Measurements from ENCODE around the gene TCF25. TPM values are rescaled to one million over a fixed set of nuclear protein-coding genes. Genes with fewer than 3 reads are reported as not detected.

TCF25 gene
- total RNA-seq, 1 experiment from 2014 or later = 79.6 TPM

DNA sequence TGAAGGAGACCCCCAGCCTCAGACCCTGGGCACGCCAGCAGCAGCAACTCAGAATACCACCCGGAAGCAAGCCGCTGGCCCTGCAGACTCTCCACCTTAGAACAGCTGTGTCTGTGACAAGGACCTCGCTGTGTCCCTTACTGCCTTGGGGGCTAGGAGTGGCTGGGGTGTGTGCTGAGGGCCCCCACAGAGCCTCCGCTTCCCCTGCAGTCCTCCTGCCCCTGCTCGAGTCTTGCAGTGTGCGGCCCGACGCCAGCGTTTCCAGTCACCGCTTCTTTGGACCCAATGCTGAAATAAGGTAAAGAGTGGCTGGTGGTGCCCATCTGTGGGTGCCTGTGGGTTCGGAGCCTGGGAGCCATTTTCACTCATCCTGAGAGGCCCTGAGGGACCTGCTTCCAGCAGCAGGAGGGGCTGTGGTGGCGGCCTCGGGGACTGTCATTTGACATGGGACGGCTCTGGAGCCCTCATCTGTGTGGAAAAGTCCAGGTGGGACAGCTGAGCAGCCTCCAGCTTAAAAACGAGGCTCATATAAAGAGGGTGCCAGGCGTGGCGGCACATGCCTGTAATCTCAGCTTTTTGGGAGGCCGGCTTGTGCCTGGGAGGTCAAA, 30.6 kb downstream of the TCF25 start:
- intact Hi-C loops (cut with micrococcal nuclease) = no loop called here
- ATAC-seq (no peak), DNase-seq (no peak)
- H3K9me3 ChIP-seq (ENCODE audit: low read length) = no peaks in the 10 kb centered on the region
- H3K9ac ChIP-seq (ENCODE audit: low read length) = no peak overlapping the region
- H3K4me1 ChIP-seq (ENCODE audit: insufficient read depth, low read length) = no peaks in the 10 kb centered on the region
- TF ChIP-seq EZH2phosphoT487 (IDR thresholded peaks at IDR 0.05; ENCODE audit: borderline replicate concordance, low read length) (no peak), EZH2 (IDR thresholded peaks at IDR 0.05; ENCODE audit: low read length, unreplicated experiment) (no peak)
- TF ChIP-seq, protein P1, sequence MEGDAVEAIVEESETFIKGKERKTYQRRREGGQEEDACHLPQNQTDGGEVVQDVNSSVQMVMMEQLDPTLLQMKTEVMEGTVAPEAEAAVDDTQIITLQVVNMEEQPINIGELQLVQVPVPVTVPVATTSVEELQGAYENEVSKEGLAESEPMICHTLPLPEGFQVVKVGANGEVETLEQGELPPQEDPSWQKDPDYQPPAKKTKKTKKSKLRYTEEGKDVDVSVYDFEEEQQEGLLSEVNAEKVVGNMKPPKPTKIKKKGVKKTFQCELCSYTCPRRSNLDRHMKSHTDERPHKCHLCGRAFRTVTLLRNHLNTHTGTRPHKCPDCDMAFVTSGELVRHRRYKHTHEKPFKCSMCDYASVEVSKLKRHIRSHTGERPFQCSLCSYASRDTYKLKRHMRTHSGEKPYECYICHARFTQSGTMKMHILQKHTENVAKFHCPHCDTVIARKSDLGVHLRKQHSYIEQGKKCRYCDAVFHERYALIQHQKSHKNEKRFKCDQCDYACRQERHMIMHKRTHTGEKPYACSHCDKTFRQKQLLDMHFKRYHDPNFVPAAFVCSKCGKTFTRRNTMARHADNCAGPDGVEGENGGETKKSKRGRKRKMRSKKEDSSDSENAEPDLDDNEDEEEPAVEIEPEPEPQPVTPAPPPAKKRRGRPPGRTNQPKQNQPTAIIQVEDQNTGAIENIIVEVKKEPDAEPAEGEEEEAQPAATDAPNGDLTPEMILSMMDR (conservative IDR thresholded peaks at IDR 0.05; ENCODE audit: low read depth, low read length) = no peak
- H3K4me3 ChIP-seq (ENCODE audit: low read length) = no peak overlapping the region
- no peak overlapping the region for H3K4me2 ChIP-seq (ENCODE audit: low read length)
- H3K9me2 ChIP-seq (replicated peaks; ENCODE audit: low read length) = no peaks in the 10 kb centered on the region
- POLR2A ChIA-PET (ENCODE audit: unreplicated experiment) = no interaction called here
- CTCF ChIA-PET = no interaction called here
- no peak overlapping the region for H2AFZ ChIP-seq (ENCODE audit: low read length)
- no peaks in the 10 kb centered on the region for H4K20me1 ChIP-seq (ENCODE audit: low read length)
- BruUV-seq (replicated peaks) = no TSS peak
- H3K36me3 ChIP-seq (ENCODE audit: low read depth, low read length) = peaks cover 11% of the 10 kb centered on the region
- no peak overlapping the region for H3K27ac ChIP-seq (ENCODE audit: low read length)
- H3K27me3 ChIP-seq (ENCODE audit: low read length) = no peaks in the 10 kb centered on the region
- H3F3A ChIP-seq (ENCODE audit: low read length, unreplicated experiment) = no peaks in the 10 kb centered on the region
- H3K79me2 ChIP-seq (ENCODE audit: low read length) = no peaks in the 10 kb centered on the region

DNA sequence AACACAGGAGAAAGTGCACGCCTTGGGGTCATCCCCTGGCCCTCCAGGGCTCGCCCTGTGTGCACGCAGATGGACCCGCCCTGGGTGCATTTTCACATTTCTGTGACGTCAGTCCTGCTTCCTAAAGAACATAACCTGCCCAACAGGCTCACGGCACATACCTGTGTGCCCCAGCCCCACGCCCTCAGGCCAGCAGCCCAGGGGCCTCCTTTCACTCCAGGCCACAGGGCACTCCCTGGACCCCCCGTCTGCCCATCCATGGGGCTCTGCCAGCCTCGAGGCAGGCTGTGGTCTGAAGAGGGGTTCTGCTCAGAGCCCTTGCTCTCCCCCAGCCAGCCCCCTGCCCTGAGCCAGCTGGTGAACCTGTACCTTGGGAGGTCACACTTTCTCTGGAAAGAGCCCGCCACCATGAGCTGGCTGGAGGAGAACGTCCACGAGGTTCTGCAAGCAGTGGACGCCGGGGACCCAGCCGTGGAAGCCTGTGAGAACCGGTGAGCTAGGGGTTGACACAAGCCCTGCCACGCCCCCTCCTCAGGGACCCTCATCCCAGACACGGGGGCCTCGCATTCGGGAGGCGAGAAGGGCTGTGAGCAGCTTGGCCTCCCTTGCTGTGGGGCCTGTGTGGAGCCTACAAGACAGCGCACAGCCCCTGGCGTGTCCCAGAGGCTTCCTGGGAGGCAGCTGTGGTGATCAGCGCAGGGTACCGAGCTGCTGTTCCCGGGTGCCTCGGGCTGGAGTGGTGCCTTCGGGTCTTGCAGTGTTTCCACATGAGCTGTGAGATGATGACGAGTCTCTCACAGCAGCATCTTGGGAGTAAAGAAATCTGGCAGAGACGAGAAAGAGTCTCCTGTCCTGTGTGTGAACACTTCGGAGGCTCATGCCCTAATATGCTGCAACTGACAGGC, 31.5 kb downstream of the TCF25 start:
- H3K27ac ChIP-seq (ENCODE audit: low read length) = no peak overlapping the region
- peaks cover 11% of the 10 kb centered on the region for H3K36me3 ChIP-seq (ENCODE audit: low read depth, low read length)
- H3K4me3 ChIP-seq (ENCODE audit: low read length) = no peak overlapping the region
- no peaks in the 10 kb centered on the region for H3K79me2 ChIP-seq (ENCODE audit: low read length)
- no peak overlapping the region for H2AFZ ChIP-seq (ENCODE audit: low read length)
- H3K4me2 ChIP-seq (ENCODE audit: low read length) = no peak overlapping the region
- no TSS peak for BruUV-seq (replicated peaks)
- intact Hi-C loops (cut with micrococcal nuclease) = no loop called here
- H3K9me3 ChIP-seq (ENCODE audit: low read length) = no peaks in the 10 kb centered on the region
- DNase-seq (no peak), ATAC-seq (no peak)
- TF ChIP-seq, protein P1 (conservative IDR thresholded peaks at IDR 0.05; ENCODE audit: low read depth, low read length) = no peak
- TF ChIP-seq EZH2phosphoT487 (IDR thresholded peaks at IDR 0.05; ENCODE audit: borderline replicate concordance, low read length) = no peak
- TF ChIP-seq EZH2 (IDR thresholded peaks at IDR 0.05; ENCODE audit: low read length, unreplicated experiment) = no peak
- H3K4me1 ChIP-seq (ENCODE audit: insufficient read depth, low read length) = no peaks in the 10 kb centered on the region
- ChIA-PET POLR2A (ENCODE audit: unreplicated experiment) (interaction anchor here (0.5 kb wide), 1 partner anchor 17 kb away, joined by 3 read pairs; no protein-coding TSS in a partner anchor), CTCF (no interaction called here)
- no peaks in the 10 kb centered on the region for H3F3A ChIP-seq (ENCODE audit: low read length, unreplicated experiment)
- no peaks in the 10 kb centered on the region for H3K9me2 ChIP-seq (replicated peaks; ENCODE audit: low read length)
- no peaks in the 10 kb centered on the region for H4K20me1 ChIP-seq (ENCODE audit: low read length)
- H3K9ac ChIP-seq (ENCODE audit: low read length) = no peak overlapping the region
- H3K27me3 ChIP-seq (ENCODE audit: low read length) = no peaks in the 10 kb centered on the region

All from PC-3 (cell line).